GM23248 (cell line): Measurements from ENCODE around the gene NPAT. TPM values are rescaled to one million over a fixed set of nuclear protein-coding genes. Genes with fewer than 3 reads are reported as not detected.
A peak's percentile ranks its signal among the peaks of the same experiment; 100 is the strongest.
"Not testable (repeated sequence)": the region's sequence is repeated elsewhere in the genome, so short reads cannot be mapped to it uniquely, and the experiment has no call there.

Source experiments
- DNase-seq: peaks from one replicate; pipeline ENCODE4 v3.0.0-alpha.2; 2015
- H2AFZ ChIP-seq: fragments of 200-600 bp; sonication (generic); 2 replicates; pipeline ENCODE4 v1.6.1; 2016; ENCODE audit warnings: antibody characterized with exemption
- H3F3A ChIP-seq: fragments of 200-600 bp; sonication (generic); 2 replicates; pipeline ENCODE4 v1.6.1; 2016; ENCODE audit warnings: mild to moderate bottlenecking, antibody characterized with exemption, mixed run types; ENCODE audit not compliant: insufficient read depth
- H3K27ac ChIP-seq: fragments of 200-600 bp; sonication (generic); 2 replicates; pipeline ENCODE4 v1.5.1; 2016; ENCODE audit warnings: mild to moderate bottlenecking
- H3K27me3 ChIP-seq: fragments of 200-600 bp; sonication (generic); replicated peaks from 2 replicates; pipeline ENCODE4 v1.6.1; 2016; ENCODE audit warnings: mild to moderate bottlenecking; ENCODE audit not compliant: insufficient read depth
- H3K36me3 ChIP-seq: fragments of 200-600 bp; sonication (generic); 2 replicates; pipeline ENCODE4 v1.6.1; 2016; ENCODE audit warnings: low read depth, mild to moderate bottlenecking
- H3K4me1 ChIP-seq: fragments of 200-600 bp; sonication (generic); 2 replicates; pipeline ENCODE4 v1.6.1; 2016; ENCODE audit warnings: mild to moderate bottlenecking; ENCODE audit not compliant: insufficient read depth
- H3K4me2 ChIP-seq: fragments of 200-600 bp; sonication (generic); one replicate; pipeline ENCODE4 v1.6.1; 2016; ENCODE audit warnings: mild to moderate bottlenecking; ENCODE audit not compliant: unreplicated experiment
- H3K4me3 ChIP-seq: fragments of 200-600 bp; sonication (generic); 2 replicates; pipeline ENCODE4 v1.5.1; 2016; ENCODE audit warnings: mild to moderate bottlenecking
- H3K79me2 ChIP-seq: fragments of 200-600 bp; sonication (generic); 2 replicates; pipeline ENCODE4 v1.6.1; 2016; ENCODE audit warnings: mild to moderate bottlenecking; ENCODE audit not compliant: insufficient read depth
- H3K9ac ChIP-seq: fragments of 200-600 bp; sonication (generic); 2 replicates; pipeline ENCODE4 v1.6.1; 2016; ENCODE audit warnings: mild to moderate bottlenecking
- H3K9me2 ChIP-seq: fragments of 200-600 bp; sonication (generic); 2 replicates; pipeline ENCODE4 v1.6.1; 2016; ENCODE audit warnings: mixed run types, mild to moderate bottlenecking, moderate library complexity; ENCODE audit not compliant: insufficient read depth
- H3K9me3 ChIP-seq: fragments of 200-600 bp; sonication (generic); one replicate; pipeline ENCODE4 v1.6.1; 2017; ENCODE audit warnings: low read depth
- H4K20me1 ChIP-seq: fragments of 200-600 bp; sonication (generic); 2 replicates; pipeline ENCODE4 v1.6.0; 2016; ENCODE audit not compliant: insufficient read depth
- EZH2 ChIP-seq: fragments of 200-600 bp; sonication (generic); IDR thresholded peaks from 2 replicates; pipeline ENCODE4 v1.6.1; 2018; ENCODE audit warnings: antibody characterized with exemption, mild to moderate bottlenecking; ENCODE audit not compliant: insufficient read depth, poor library complexity, severe bottlenecking
- EZH2phosphoT487 ChIP-seq: fragments of 200-600 bp; sonication (generic); IDR thresholded peaks from 2 replicates; pipeline ENCODE4 v1.6.1; 2018; ENCODE audit warnings: antibody characterized with exemption, moderate library complexity, mild to moderate bottlenecking, low read depth; ENCODE audit not compliant: insufficient read depth
- WGBS, 2 experiments: methylation state at CpG; one replicate each; pipeline ENCODE4 v1.1.6; 2015 to 2017; ENCODE audit warnings: low lambda C conversion rate in 2 of 2, low coverage in 1 of 2; ENCODE audit errors: missing lambda C conversion rate in 2 of 2; 5-methylcytosine and 5-hydroxymethylcytosine counted together
- in situ Hi-C: fragments of 300-500 bp; cut with MboI; formaldehyde crosslinking; loops from 2 replicates; pipeline ENCODE4 v1.15.0; 2020
- polyA plus RNA-seq: library from polyadenylated mRNA; unstranded; fragments of >200 nt; fragmentation: Nextera tagmentation; extraction: Ambion mirVana; gene quantifications from 2 replicates; pipeline ENCODE4 v1.2.1, GENCODE V29; 2016
- total RNA-seq: library from RNA; depleted of rRNA; stranded (reverse); fragments of >200 nt; shearing (Covaris generic); gene quantifications from 2 replicates; pipeline ENCODE4 v1.2.3, GENCODE V29; 2014

The NPAT gene
- total and polyA plus RNA-seq, 2 experiments from 2014 or later = 8.5 to 9.6 TPM

- Histone ChIP-seq H2AFZ (peak within 1 kb of the TSS; percentile 88), H3K4me2 (peak within 1 kb of the TSS; percentile 96), H3K9ac (peak within 1 kb of the TSS; percentile 90), H4K20me1 (no peaks in the 10 kb centered on the region), H3K9me2 (no peaks in the 10 kb centered on the region), H3K4me1 (peaks cover 11% of the 10 kb centered on the region), H3K79me2 (peaks cover 44% of the 10 kb centered on the region), H3K4me3 (peak within 1 kb of the TSS; percentile 80), H3K9me3 (no peaks in the 10 kb centered on the region), H3K27me3 (no peaks in the 10 kb centered on the region), H3F3A (no peaks in the 10 kb centered on the region; the same call in 1 of the 2 replicates), H3K36me3 (no peaks in the 10 kb centered on the region), H3K27ac (peak within 1 kb of the TSS; percentile 78)
- in situ Hi-C loops = no loop called here
- TF ChIP-seq EZH2 (no peak), EZH2phosphoT487 (no peak)
- 1 to 3% methylated on average over 55 to 64 of the region's 73 CpGs for WGBS, 2 experiments
- DNase-seq = peak; percentile 92
These were observed 100.9 kb downstream of the NPAT start, which contains the start of gene ACAT1 for GRCh38 chr11:108121274-108122155. TSS of gene ACAT1 (plus strand) at chr11:108121567. CDS start at chr11:108121607, 40 bp downstream.

GRCh38 chr11:108120936-108121273 lies 101.5 kb downstream of the NPAT start:
- H2AFZ ChIP-seq = peak overlapping the region; percentile 88
- H3K4me2 ChIP-seq = peak overlapping the region; percentile 96
- DNase-seq, H3K36me3 ChIP-seq, in situ Hi-C loops, H3K27me3 ChIP-seq, H4K20me1 ChIP-seq, H3K9me2 ChIP-seq, H3K9me3 ChIP-seq, H3F3A ChIP-seq: not testable (repeated sequence)
- peak overlapping the region; percentile 78 for H3K27ac ChIP-seq
- peaks cover 39% of the 10 kb centered on the region for H3K79me2 ChIP-seq
- H3K4me1 ChIP-seq = peaks cover 14% of the 10 kb centered on the region
- peak overlapping the region; percentile 80 for H3K4me3 ChIP-seq
- H3K9ac ChIP-seq = peak overlapping the region; percentile 90
- WGBS, 2 experiments = 74% methylated on average over 7 of the region's 7 CpGs

- no peaks in the 10 kb centered on the region for H3K9me2 ChIP-seq
- peaks cover 22% of the 10 kb centered on the region for H3F3A ChIP-seq
- H2AFZ ChIP-seq = no peak overlapping the region
- no peak for TF ChIP-seq EZH2
- TF ChIP-seq EZH2phosphoT487 = no peak
- no peak overlapping the region for H3K4me2 ChIP-seq
- peaks cover 20% of the 10 kb centered on the region for H3K4me1 ChIP-seq
- no peaks in the 10 kb centered on the region for H3K36me3 ChIP-seq
- DNase-seq = peak; percentile 71
- H3K27ac ChIP-seq = no peak overlapping the region
- H3K27me3 ChIP-seq = no peaks in the 10 kb centered on the region
- no peak overlapping the region for H3K9ac ChIP-seq
- no peak overlapping the region for H3K4me3 ChIP-seq
- in situ Hi-C loops = no loop called here
- H3K79me2 ChIP-seq = peaks cover 9% of the 10 kb centered on the region
- H4K20me1 ChIP-seq = no peaks in the 10 kb centered on the region
- no peaks in the 10 kb centered on the region for H3K9me3 ChIP-seq
These were observed 104.6 kb downstream of the NPAT start for GRCh38 chr11:108117746-108118371.

GRCh38 chr11:108115500-108116140 lies 106.8 kb downstream of the NPAT start:
- peak overlapping the region; percentile 34 for H3K4me2 ChIP-seq
- peaks cover 13% of the 10 kb centered on the region for H3K4me1 ChIP-seq
- DNase-seq = peak; percentile 83
- H3K27me3 ChIP-seq = no peaks in the 10 kb centered on the region
- H3F3A ChIP-seq = peaks cover 22% of the 10 kb centered on the region
- no peaks in the 10 kb centered on the region for H3K79me2 ChIP-seq
- in situ Hi-C loops = no loop called here
- TF ChIP-seq EZH2 = no peak
- TF ChIP-seq EZH2phosphoT487 = no peak
- WGBS, 2 experiments = 6 to 8% methylated on average over 5 of the region's 5 CpGs
- H4K20me1 ChIP-seq = no peaks in the 10 kb centered on the region
- no peaks in the 10 kb centered on the region for H3K9me2 ChIP-seq
- no peaks in the 10 kb centered on the region for H3K9me3 ChIP-seq
- peak overlapping the region; percentile 55 for H3K27ac ChIP-seq
- peak overlapping the region; percentile 2; the same call in 1 of the 2 replicates for H3K9ac ChIP-seq
- H3K4me3 ChIP-seq = no peak overlapping the region
- H3K36me3 ChIP-seq = no peaks in the 10 kb centered on the region
- no peak overlapping the region for H2AFZ ChIP-seq
